Measurements from ENCODE around the gene AGPAT1. TPM values are rescaled to one million over a fixed set of nuclear protein-coding genes. Genes with fewer than 3 reads are reported as not detected.

AGPAT1 gene
- polyA plus RNA-seq, 1 donor (not counting 4 experiments of a cell fraction or from before 2014, with no cell fraction given): 46.4 TPM

GRCh38 chr6:32184084-32184640 is 8.3 kb upstream of the AGPAT1 start, which contains the start of gene AGER:
Gene AGER, minus strand, starts transcription at chr6:32184253. Its CDS starts 31 bp downstream, at chr6:32184222.
- Histone ChIP-seq H3K79me2 (ENCODE audit: control insufficient read depth, insufficient read depth, low read length) (peaks cover 8% of the 10 kb centered on the region), H3K9ac (ENCODE audit: control insufficient read depth, extremely low read depth, insufficient read depth, low read length) (no peak within 1 kb of the TSS), H3K9me3 (ENCODE audit: control insufficient read depth, low read depth, low read length) (no peaks in the 10 kb centered on the region), H3K27ac (ENCODE audit: control insufficient read depth, insufficient read depth, low read length) (no peak within 1 kb of the TSS), H4K20me1 (ENCODE audit: control insufficient read depth, extremely low read depth, insufficient read depth, low read length) (no peaks in the 10 kb centered on the region), H3K9me1 (ENCODE audit: control insufficient read depth, extremely low read depth, insufficient read depth, low read length) (no peaks in the 10 kb centered on the region), H3K4me1 (ENCODE audit: control insufficient read depth, extremely low read depth, insufficient read depth, low read length) (peaks cover 6% of the 10 kb centered on the region), H2AFZ (ENCODE audit: control insufficient read depth, low read length) (no peak within 1 kb of the TSS), H3K4me2 (ENCODE audit: control insufficient read depth, extremely low read depth, insufficient read depth, low read depth, low read length) (no peak within 1 kb of the TSS), H3K36me3 (ENCODE audit: control insufficient read depth in 2 of 2, extremely low read depth in 1 of 2, insufficient read depth in 2 of 2, low read length in 2 of 2) (peaks cover 18 to 20% of the 10 kb centered on the region in 2 experiments), H3K4me3 (ENCODE audit: control insufficient read depth in 2 of 3, extremely low read depth in 1 of 3, insufficient read depth in 2 of 3, low read depth in 1 of 3, low read length in 3 of 3) (no peak within 1 kb of the TSS), H3K27me3 (ENCODE audit: control insufficient read depth, extremely low read depth, insufficient read depth, low read length) (no peaks in the 10 kb centered on the region)
- TF ChIP-seq CTCF (optimal IDR thresholded peaks at IDR 0.05 in 1 of 3, IDR thresholded peaks at IDR 0.05 in 1 of 3, conservative IDR thresholded peaks at IDR 0.05 in 1 of 3; ENCODE audit: extremely low read depth in 1 of 3, insufficient read depth in 2 of 3, low read length in 3 of 3): no peak
- no peak for TF ChIP-seq EZH2 (IDR thresholded peaks at IDR 0.05; ENCODE audit: low read length)
- DNase-seq (ENCODE audit: low read depth, low spot score) (no peak), FAIRE-seq (no peak)
- dilution Hi-C loops (cut with MboI; ENCODE audit: extremely low pct_ligation_motif_present, low sequenced_read_pairs): no loop called here

- Histone ChIP-seq H3K4me2 (ENCODE audit: control insufficient read depth, extremely low read depth, insufficient read depth, low read depth, low read length) (no peak overlapping the region), H3K9me1 (ENCODE audit: control insufficient read depth, extremely low read depth, insufficient read depth, low read length) (no peaks in the 10 kb centered on the region), H3K27me3 (ENCODE audit: control insufficient read depth, extremely low read depth, insufficient read depth, low read length) (no peaks in the 10 kb centered on the region), H3K9ac (ENCODE audit: control insufficient read depth, extremely low read depth, insufficient read depth, low read length) (no peak overlapping the region), H3K27ac (ENCODE audit: control insufficient read depth, insufficient read depth, low read length) (no peak overlapping the region), H4K20me1 (ENCODE audit: control insufficient read depth, extremely low read depth, insufficient read depth, low read length) (no peaks in the 10 kb centered on the region), H3K36me3 (ENCODE audit: control insufficient read depth in 2 of 2, extremely low read depth in 1 of 2, insufficient read depth in 2 of 2, low read length in 2 of 2) (peaks cover 18 to 20% of the 10 kb centered on the region in 2 experiments), H3K9me3 (ENCODE audit: control insufficient read depth, low read depth, low read length) (no peaks in the 10 kb centered on the region), H3K4me3 (ENCODE audit: control insufficient read depth in 2 of 3, extremely low read depth in 1 of 3, insufficient read depth in 2 of 3, low read depth in 1 of 3, low read length in 3 of 3) (no peak overlapping the region), H2AFZ (ENCODE audit: control insufficient read depth, low read length) (no peak overlapping the region), H3K4me1 (ENCODE audit: control insufficient read depth, extremely low read depth, insufficient read depth, low read length) (peaks cover 9% of the 10 kb centered on the region), H3K79me2 (ENCODE audit: control insufficient read depth, insufficient read depth, low read length) (peaks cover 8% of the 10 kb centered on the region)
- FAIRE-seq (no peak), DNase-seq (ENCODE audit: low read depth, low spot score) (no peak)
- TF ChIP-seq CTCF (optimal IDR thresholded peaks at IDR 0.05 in 1 of 3, IDR thresholded peaks at IDR 0.05 in 1 of 3, conservative IDR thresholded peaks at IDR 0.05 in 1 of 3; ENCODE audit: extremely low read depth in 1 of 3, insufficient read depth in 2 of 3, low read length in 3 of 3) (no peak), EZH2 (IDR thresholded peaks at IDR 0.05; ENCODE audit: low read length) (no peak)
- dilution Hi-C loops (cut with MboI; ENCODE audit: extremely low pct_ligation_motif_present, low sequenced_read_pairs): no loop called here
Observed at GRCh38 chr6:32183483-32184083, 7.7 kb upstream of the AGPAT1 start.

All from keratinocyte (primary cell).